GM12865 (cell line): ENCODE measurements around the gene FGGY.

Source experiments
- DNase-seq: peaks from one replicate; pipeline ENCODE4 v3.0.0; 2010; ENCODE audit warnings: low read depth
- H3K4me3 ChIP-seq: 2 replicates; pipeline ENCODE4 v1.5.1; 2011; ENCODE audit warnings: mild to moderate bottlenecking, low read depth, low read length, control low read depth
- CTCF ChIP-seq: IDR thresholded peaks from 2 replicates; pipeline ENCODE4 v1.5.1; 2011; ENCODE audit warnings: low read length, control low read depth, low read depth, inconsistent platforms; ENCODE audit not compliant: insufficient read depth; ENCODE audit errors: missing control alignments

Gene FGGY

GRCh38 chr1:59272507-59272906, 24.4 kb upstream of the FGGY start:
- peak; percentile 76 for DNase-seq
- no peak overlapping the region for H3K4me3 ChIP-seq
- TF ChIP-seq CTCF = no peak

GRCh38 chr1:59276439-59276851, 20.4 kb upstream of the FGGY start:
- DNase-seq = no peak
- H3K4me3 ChIP-seq = no peak overlapping the region
- no peak for TF ChIP-seq CTCF

- no peak for DNase-seq
- no peak for TF ChIP-seq CTCF
- no peak overlapping the region for H3K4me3 ChIP-seq
Observed at GRCh38 chr1:59278780-59279354, 18.0 kb upstream of the FGGY start.

- TF ChIP-seq CTCF = no peak
- H3K4me3 ChIP-seq = no peak overlapping the region
- DNase-seq = no peak
Observed at GRCh38 chr1:59279645-59280044, 17.2 kb upstream of the FGGY start.

- no peak for TF ChIP-seq CTCF
- H3K4me3 ChIP-seq = no peak overlapping the region
- no peak for DNase-seq
Observed at GRCh38 chr1:59282951-59283350, 13.9 kb upstream of the FGGY start.

GRCh38 chr1:59285691-59286090, 11.2 kb upstream of the FGGY start:
- TF ChIP-seq CTCF = no peak
- DNase-seq = no peak
- H3K4me3 ChIP-seq = no peak overlapping the region

- no peak for DNase-seq
Observed at GRCh38 chr1:59288046-59288445, 8.8 kb upstream of the FGGY start.

More at GRCh38 chr1:59288046-59288445, 8.8 kb upstream of the FGGY start:
- H3K4me3 ChIP-seq = no peak overlapping the region
- TF ChIP-seq CTCF = no peak
